Epithelial cell of esophagus (primary cell): Measurements from ENCODE around the gene HEPN1.

ENCODE experiments used
- DNase-seq: peaks from one replicate; pipeline ENCODE4 v3.0.0; 2010; ENCODE audit warnings: low read depth
- H3K4me3 ChIP-seq: 2 replicates; pipeline ENCODE4 v1.5.1; 2011; ENCODE audit warnings: mild to moderate bottlenecking, low read length, control low read depth
- CTCF ChIP-seq: IDR thresholded peaks from 2 replicates; pipeline ENCODE4 v1.5.1; 2011; ENCODE audit warnings: low read depth, mild to moderate bottlenecking, low read length, control low read depth, inconsistent platforms; ENCODE audit not compliant: insufficient read depth; ENCODE audit errors: missing control alignments

Gene HEPN1

GRCh38 chr11:124941703-124942102, 22.7 kb downstream of the HEPN1 start:
- DNase-seq: no peak
- no peak overlapping the region for H3K4me3 ChIP-seq
- no peak for TF ChIP-seq CTCF

GRCh38 chr11:124942466-124943253, 23.6 kb downstream of the HEPN1 start:
- H3K4me3 ChIP-seq: no peak overlapping the region
- no peak for DNase-seq
- TF ChIP-seq CTCF: no peak

- H3K4me3 ChIP-seq: no peak overlapping the region
- no peak for DNase-seq
- TF ChIP-seq CTCF: no peak
These were observed 24.2 kb downstream of the HEPN1 start for GRCh38 chr11:124943254-124943616.

GRCh38 chr11:124943741-124944140, 24.7 kb downstream of the HEPN1 start:
- no peak for DNase-seq
- TF ChIP-seq CTCF: no peak
- H3K4me3 ChIP-seq: no peak overlapping the region

- no peak for DNase-seq
- H3K4me3 ChIP-seq: no peak overlapping the region
- no peak for TF ChIP-seq CTCF
These were observed 25.5 kb downstream of the HEPN1 start for GRCh38 chr11:124944565-124944964.

- TF ChIP-seq CTCF: no peak
- DNase-seq: peak; percentile 9
- no peak overlapping the region for H3K4me3 ChIP-seq
These were observed 26.8 kb downstream of the HEPN1 start for GRCh38 chr11:124945826-124946225.

- no peak overlapping the region for H3K4me3 ChIP-seq
- DNase-seq: peak; percentile 66
- no peak for TF ChIP-seq CTCF
These were observed 27.7 kb downstream of the HEPN1 start for GRCh38 chr11:124946735-124947141.
